ENCODE results near the gene SSUH2. TPM values are rescaled to one million over a fixed set of nuclear protein-coding genes. Genes with fewer than 3 reads are reported as not detected.
A peak's percentile ranks its signal among the peaks of the same experiment; 100 is the strongest.

SSUH2 gene
- polyA plus RNA-seq, 1 donor from 2014 or later = not detected

DNA sequence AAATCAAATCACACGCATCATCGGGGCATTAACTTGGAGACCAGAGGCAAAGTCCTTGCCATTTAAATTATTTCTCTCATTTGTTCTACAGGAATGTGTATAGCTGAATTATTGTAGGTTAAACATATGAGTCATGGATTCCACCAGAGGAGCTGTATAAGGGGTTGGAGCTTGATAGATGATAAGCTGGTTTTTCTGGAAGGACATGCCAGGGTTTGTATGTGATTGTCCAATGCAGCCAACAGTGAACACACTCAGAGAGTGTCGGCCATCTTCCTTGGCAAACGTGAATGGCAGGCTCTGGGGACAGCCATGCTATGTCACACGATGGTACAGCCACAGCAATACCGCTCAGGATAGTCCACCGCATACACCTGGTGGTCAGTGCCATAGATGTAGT, 25.1 kb downstream of the SSUH2 start:
- peaks cover 2% of the 10 kb centered on the region for H3K27me3 Mint-ChIP-seq
- no peaks in the 10 kb centered on the region for H3K36me3 Mint-ChIP-seq
- no peak overlapping the region for H3K4me3 Mint-ChIP-seq
- peaks cover 0 to 7% (median 0%) of the 10 kb centered on the region in 3 donors for H3K9me3 Mint-ChIP-seq
- H3K27ac Mint-ChIP-seq = no peak overlapping the region
- no peaks in the 10 kb centered on the region for H3K4me1 Mint-ChIP-seq

DNA sequence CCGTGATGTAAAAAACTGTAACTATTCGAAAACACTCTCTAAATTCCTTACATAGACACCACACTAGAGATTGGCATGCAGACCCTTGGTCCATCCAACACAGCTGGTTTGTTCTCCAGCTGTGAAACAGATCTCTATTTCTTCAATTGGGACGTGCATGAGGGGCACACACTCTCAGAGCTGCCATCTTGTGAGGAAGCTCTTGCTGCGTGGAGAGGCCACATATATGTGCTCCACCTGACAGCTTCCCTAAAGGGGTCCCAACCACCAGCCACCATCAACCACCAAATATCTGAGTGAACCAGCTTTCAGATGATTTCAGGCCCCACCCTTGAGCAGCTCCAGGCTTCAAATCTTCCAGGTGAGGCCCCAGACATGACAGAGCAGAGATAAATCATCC, 25.6 kb downstream of the SSUH2 start:
- no peaks in the 10 kb centered on the region for H3K4me1 Mint-ChIP-seq
- H3K27me3 Mint-ChIP-seq = peaks cover 2% of the 10 kb centered on the region
- H3K9me3 Mint-ChIP-seq = peaks cover 0 to 7% (median 0%) of the 10 kb centered on the region in 3 donors

DNA sequence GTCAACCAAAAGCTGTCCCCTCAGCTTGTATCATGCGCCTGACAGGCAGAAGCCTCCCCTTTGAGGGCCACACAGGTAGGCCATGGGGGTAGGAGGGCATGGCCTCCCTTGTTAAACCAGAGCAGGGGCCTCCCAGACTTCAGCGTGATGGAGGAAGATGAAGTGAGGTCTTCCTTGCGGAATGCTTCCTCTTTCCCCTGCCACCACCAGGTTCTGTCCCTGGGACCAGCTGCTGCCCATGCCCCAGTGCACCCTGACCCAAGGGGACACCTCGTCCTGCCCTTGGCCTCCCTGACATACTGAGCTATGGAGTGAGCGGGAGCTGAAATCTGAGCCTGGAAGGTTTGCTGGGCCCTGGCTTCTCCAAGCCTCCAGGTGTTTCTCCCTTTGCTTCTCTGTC, 26.7 kb downstream of the SSUH2 start:
- no peaks in the 10 kb centered on the region for H3K4me1 Mint-ChIP-seq
- H3K9me3 Mint-ChIP-seq = peaks cover 0 to 7% (median 0%) of the 10 kb centered on the region in 3 donors
- H3K36me3 Mint-ChIP-seq = no peaks in the 10 kb centered on the region
- no peak overlapping the region for H3K4me3 Mint-ChIP-seq
- peak overlapping the region in 1 of 3 donors; percentile 84 for H3K27ac Mint-ChIP-seq
- no peaks in the 10 kb centered on the region for H3K27me3 Mint-ChIP-seq

More for the DNA sequence above, 25.6 kb downstream of the SSUH2 start:
- no peak overlapping the region for H3K4me3 Mint-ChIP-seq
- no peaks in the 10 kb centered on the region for H3K36me3 Mint-ChIP-seq
- no peak overlapping the region for H3K27ac Mint-ChIP-seq

DNA sequence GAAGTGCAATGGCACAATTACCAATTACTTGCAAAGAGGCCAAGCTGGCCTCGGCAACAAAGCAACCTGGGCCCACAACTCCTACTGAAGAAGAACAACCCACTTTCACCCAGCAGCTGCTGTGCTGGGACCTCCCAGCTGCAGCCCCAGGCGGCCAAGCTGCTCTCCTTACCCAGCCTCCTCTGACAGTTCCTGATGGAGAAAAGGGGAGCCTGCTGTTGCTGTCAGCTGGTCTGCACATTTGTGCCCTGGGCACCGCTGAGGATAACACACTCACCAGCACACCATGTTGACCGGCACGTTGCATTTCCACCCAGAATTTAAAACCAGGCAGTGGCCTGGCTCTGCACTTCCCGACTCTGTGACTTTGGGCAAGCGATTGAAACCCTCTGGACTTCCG, 33.6 kb downstream of the SSUH2 start:
- Mint-ChIP-seq H3K27ac (no peak overlapping the region), H3K9me3 (peaks cover 0 to 4% (median 0%) of the 10 kb centered on the region in 3 donors), H3K27me3 (peaks cover 13% of the 10 kb centered on the region), H3K4me3 (no peak overlapping the region), H3K36me3 (peaks cover 1% of the 10 kb centered on the region), H3K4me1 (peaks cover 0 to 2% (median 0%) of the 10 kb centered on the region in 3 donors)

DNA sequence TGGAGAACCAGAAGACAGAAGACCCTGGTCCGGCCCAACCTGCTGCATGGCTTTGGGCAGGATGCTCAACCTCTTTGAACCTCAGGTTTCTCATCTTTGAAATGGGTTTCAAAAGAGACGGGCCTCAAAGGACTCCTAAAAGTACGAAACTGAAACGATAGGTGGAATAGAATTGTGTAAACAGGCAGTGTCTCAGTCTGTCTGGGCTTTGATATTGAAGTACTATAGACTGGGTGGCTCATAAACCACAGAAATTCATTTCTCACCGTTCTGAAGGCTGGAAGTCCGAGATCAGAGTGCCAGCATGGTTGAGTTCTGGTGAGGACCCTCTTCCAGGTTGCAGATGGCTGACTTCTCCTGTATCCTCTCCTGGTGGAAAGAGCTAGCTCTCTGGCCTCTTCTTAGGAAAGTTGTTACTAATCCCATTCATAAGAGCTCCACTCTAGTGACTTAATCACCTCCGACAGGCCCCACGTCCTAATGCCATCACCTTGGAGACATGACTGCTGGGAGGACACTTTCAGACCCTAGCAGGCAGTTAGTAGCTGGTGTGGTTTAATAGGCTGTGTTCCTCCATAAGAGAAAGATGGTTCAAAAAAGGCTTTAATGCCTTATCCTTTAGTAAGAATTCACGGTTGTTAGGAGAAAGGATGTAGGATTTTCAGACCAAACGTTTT, 35.7 kb downstream of the SSUH2 start:
- H3K27me3 Mint-ChIP-seq = peaks cover 13% of the 10 kb centered on the region
- peaks cover 0 to 2% (median 0%) of the 10 kb centered on the region in 3 donors for H3K4me1 Mint-ChIP-seq
- peaks cover 1% of the 10 kb centered on the region for H3K36me3 Mint-ChIP-seq
- peaks cover 0 to 4% (median 0%) of the 10 kb centered on the region in 3 donors for H3K9me3 Mint-ChIP-seq
- H3K27ac Mint-ChIP-seq = no peak overlapping the region
- no peak overlapping the region for H3K4me3 Mint-ChIP-seq

DNA sequence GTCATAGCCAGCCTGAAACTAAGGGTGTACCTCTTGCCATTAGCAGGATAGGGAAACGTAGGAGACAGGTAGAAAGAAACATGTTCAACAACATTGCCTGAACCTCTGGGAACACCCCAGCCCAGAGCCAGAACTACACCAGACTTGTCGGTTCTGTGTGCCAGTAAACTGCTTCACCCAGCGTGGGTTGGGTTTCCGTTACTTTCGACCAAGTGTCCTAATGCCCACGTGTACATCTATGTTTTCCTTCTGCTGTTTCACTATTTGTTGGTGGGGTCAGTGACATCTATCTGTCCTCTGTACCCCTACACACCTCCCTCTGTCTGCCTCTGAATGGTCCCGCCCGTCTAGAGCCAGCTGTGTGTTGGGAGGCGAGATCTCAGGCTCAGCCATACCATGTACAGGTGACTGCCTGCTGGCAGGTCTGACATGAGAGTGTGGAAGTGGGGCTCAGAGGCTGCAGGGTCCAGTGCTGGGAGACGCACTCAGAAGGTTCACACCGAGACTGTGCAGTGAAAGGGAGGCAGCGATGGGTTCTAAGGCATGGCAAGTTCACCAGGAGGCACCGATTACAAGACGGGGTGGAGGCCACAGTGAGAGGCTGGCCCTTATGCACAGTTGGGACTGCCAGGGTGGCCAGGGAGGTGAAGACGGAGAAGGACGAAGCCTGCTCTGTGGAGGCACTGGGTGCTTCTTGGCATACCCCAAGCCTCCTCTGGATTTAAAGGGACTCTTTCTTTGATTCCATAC, 36.4 kb downstream of the SSUH2 start:
- Mint-ChIP-seq H3K27me3 (peaks cover 13% of the 10 kb centered on the region), H3K36me3 (peaks cover 1% of the 10 kb centered on the region), H3K27ac (peak overlapping the region in 1 of 3 donors; percentile 60), H3K4me1 (peaks cover 0 to 2% (median 0%) of the 10 kb centered on the region in 3 donors), H3K4me3 (no peak overlapping the region), H3K9me3 (peaks cover 0 to 4% (median 0%) of the 10 kb centered on the region in 3 donors)

DNA sequence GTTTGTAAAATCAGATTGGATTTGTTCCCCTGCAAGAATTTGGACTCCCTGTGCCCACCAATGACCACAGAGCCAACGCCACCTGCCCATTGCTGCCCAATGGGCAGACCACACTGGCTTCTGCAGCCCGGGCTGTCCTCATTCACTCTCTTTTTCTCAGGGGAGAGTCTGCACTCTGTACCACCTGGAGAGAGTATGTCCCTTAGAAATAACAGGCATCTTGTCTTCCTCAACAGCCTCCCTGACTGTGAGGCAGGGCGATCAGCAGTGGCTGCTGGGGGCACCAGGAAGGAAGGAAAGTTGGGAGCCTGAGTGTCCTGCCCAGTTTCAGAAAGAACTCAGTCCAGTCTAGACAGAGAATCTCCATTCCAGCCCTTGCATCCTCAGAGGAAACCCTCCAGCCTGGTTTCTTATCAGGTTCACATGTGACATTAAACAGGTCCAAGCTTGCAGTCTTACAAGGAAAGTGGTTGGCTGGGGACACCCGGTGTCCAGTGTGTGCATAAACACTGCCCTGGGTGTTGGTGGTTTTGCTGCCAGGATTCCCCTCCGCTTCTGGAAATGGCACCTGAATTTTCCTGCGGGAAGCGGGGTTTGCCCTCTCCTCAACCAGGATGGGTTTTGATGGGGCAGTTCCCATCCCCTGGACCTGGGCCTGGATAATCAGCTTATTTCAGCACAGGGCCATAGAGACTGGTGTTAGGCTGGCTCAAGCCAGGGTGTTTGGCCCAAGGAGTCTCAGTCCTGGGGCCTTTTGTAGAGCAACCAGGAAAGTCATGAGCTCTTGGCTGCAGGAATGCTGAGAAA, 37.2 kb downstream of the SSUH2 start:
- Mint-ChIP-seq H3K27me3 (peaks cover 13% of the 10 kb centered on the region), H3K36me3 (peaks cover 1% of the 10 kb centered on the region), H3K4me3 (no peak overlapping the region), H3K9me3 (peaks cover 0 to 4% (median 0%) of the 10 kb centered on the region in 3 donors), H3K4me1 (peaks cover 0 to 2% (median 0%) of the 10 kb centered on the region in 3 donors), H3K27ac (no peak overlapping the region)

DNA sequence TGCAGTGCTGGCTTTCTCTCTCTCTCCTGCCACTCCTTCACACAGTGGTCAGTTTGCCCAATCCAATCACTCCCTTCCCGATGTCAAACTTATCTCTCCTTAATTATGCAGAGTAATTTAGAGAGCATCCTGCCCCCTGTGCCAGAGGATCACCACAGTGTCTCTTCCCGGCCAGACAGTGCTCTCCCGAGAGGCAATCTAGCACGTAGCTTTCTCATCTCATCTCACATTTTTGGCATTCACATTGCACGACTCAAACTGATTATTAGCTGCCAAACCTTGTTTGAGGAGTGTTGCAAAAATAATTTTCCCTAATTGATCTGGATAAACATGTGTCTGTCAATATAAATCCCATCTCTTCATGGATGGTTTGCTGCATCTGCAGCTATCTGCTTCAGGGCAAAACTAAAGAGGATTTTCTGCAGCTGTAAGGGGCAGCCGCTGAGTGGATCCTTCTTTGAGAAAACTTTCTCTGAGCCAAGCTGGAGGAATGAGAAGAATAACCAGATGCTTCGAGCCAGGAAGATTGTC, 37.8 kb downstream of the SSUH2 start:
- H3K4me1 Mint-ChIP-seq = peaks cover 0 to 2% (median 0%) of the 10 kb centered on the region in 3 donors

DNA sequence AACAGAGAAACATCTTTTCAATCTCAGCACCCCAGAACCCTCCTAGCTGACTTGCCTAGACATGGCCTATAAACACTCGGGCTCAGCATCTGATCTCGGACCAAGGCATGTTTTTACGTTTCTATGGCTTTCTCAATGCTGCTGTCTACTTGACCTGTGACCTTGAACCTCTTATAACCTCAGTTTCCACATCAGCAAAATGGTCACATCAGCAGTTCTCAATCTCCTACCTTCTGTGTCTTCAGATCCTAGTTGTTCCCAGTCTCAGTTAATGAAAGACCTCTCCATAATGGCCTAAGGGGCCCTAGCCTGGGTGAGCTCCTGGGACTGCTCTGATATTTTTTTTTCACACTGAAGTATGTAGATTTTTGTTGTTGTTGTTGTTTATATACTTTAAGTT, 39.6 kb downstream of the SSUH2 start:
- Mint-ChIP-seq H3K4me1 (peaks cover 0 to 2% (median 0%) of the 10 kb centered on the region in 3 donors), H3K27ac (no peak overlapping the region), H3K36me3 (peaks cover 1% of the 10 kb centered on the region), H3K4me3 (no peak overlapping the region), H3K27me3 (peaks cover 11% of the 10 kb centered on the region), H3K9me3 (peaks cover 0 to 1% (median 0%) of the 10 kb centered on the region in 3 donors)

More for the DNA sequence above, 37.8 kb downstream of the SSUH2 start:
- Mint-ChIP-seq H3K27me3 (peaks cover 13% of the 10 kb centered on the region), H3K9me3 (peaks cover 0 to 4% (median 0%) of the 10 kb centered on the region in 3 donors), H3K4me3 (no peak overlapping the region), H3K36me3 (peaks cover 1% of the 10 kb centered on the region), H3K27ac (no peak overlapping the region)

DNA sequence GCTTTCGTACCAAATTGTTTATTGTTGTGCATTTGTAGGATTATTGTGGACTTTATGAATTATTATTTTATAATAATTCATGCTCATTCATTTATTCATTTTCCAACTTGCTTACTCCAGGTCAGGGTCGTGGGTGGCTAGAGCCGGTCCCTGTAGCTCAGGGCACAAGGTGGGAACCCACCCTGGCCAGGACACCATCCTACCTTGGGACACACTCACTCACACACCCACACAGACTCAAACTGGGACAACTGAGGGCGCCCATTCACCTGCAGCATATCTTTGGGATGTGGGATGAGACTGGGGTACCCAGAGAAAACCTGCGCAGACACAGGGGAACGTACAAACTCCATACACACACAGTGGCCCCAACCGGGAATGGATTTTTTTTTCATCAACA, 40.6 kb downstream of the SSUH2 start:
- Mint-ChIP-seq H3K27me3 (peaks cover 10% of the 10 kb centered on the region), H3K4me3 (no peak overlapping the region), H3K9me3 (no peaks in the 10 kb centered on the region), H3K27ac (no peak overlapping the region), H3K4me1 (peaks cover 0 to 2% (median 0%) of the 10 kb centered on the region in 3 donors), H3K36me3 (peaks cover 1% of the 10 kb centered on the region)

DNA sequence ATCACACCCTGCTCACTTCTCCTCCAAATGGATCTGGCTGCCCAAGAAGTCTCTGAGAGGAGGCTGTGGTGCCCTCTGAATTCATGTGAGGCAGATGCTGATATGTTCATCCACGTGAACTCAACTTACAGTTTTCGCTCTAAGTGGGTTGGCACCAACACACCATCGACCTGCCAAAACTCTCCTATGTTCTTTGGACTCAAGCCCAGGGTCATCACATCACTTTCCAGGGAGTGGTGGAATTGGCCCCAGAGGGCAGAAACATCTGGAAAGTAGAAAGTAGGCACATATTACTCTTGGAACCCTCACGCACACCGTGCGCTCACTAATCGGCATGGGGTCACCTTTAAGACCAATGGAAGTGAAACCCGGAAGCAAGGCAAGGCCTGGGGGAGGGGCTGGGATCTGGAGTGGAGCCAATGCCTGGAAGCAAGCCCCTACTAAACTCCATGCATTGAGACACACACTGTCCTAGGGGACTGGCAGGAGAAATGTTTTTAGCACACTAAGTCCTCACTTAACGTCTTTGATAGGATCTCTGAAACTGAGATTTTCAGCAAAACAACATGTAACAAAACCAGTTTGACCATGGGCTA, 41.4 kb downstream of the SSUH2 start:
- Mint-ChIP-seq H3K36me3 (no peaks in the 10 kb centered on the region), H3K9me3 (no peaks in the 10 kb centered on the region), H3K4me3 (no peak overlapping the region), H3K27ac (no peak overlapping the region), H3K4me1 (peaks cover 0 to 1% (median 0%) of the 10 kb centered on the region in 3 donors), H3K27me3 (peaks cover 5% of the 10 kb centered on the region)

DNA sequence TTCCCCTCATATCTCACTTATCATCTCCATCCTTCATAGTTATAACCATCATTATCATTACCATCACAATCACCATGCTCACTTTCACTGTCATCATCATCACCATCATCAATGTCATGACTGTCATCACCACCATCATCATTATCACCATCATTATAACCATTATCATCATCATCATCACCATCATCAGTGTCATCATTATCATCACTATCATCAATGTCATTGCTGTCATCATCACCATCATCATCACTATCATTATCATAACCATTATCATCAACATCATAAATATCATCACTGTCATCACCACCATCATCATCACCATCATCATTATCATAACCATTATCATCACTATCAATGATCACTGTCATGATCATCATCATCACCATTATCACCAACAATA, 44.1 kb downstream of the SSUH2 start:
- Mint-ChIP-seq H3K36me3 (no peaks in the 10 kb centered on the region), H3K27me3 (no peaks in the 10 kb centered on the region), H3K9me3 (no peaks in the 10 kb centered on the region), H3K4me1 (no peaks in the 10 kb centered on the region), H3K27ac (no peak overlapping the region), H3K4me3 (no peak overlapping the region)

DNA sequence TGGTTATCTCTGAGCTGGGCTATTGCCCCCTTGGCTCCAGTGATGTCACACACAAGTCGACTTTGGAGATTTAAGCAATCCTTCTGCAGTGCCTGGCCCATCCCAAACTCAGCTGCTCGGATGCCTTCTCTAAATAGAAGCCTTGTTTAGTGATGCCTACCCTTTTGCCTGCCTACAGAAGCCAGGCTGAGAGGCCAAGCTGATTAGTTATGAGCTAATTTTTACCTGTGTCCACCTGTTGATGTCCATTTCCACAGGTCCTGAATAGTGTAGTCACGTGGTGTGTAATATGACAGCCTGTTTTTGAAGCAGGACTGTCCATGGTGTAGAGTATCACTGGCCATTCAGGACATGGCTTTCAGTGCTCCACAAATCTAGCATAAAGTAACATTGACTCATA, 45.5 kb downstream of the SSUH2 start:
- H3K9me3 Mint-ChIP-seq = peaks cover 0 to 5% (median 0%) of the 10 kb centered on the region in 3 donors
- H3K4me3 Mint-ChIP-seq = no peak overlapping the region
- H3K4me1 Mint-ChIP-seq = no peaks in the 10 kb centered on the region
- peaks cover 1% of the 10 kb centered on the region for H3K27me3 Mint-ChIP-seq
- no peaks in the 10 kb centered on the region for H3K36me3 Mint-ChIP-seq
- H3K27ac Mint-ChIP-seq = no peak overlapping the region

DNA sequence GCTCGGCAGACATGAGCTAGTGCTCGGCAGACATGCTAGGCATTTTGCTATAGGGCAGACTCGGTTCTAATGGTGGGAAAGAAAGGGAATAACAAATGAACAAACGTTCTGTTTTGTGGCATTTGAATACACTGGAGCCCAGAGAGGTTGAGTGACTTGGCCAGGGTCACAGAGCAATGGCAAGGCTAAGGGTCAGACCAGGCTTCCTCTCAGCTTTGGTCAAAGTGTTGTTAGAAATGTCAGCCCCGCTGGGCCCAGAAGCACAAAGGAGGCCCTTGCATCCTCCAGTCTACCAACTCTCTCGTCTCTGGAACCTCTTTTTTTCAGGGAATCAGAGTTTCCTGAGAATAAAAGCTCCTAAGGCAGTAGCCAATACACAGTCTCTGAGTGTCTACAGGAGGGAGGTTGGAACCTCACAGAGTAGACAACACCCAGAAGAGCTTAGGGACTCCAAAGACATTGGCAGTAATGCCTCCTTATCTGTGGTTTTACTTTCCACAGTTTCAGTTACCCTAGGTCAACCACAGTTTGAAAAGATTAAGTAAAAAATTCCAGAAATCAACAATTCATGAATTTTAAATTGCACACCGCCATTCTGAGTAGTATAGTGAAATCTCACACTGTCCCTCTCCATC, 47.3 kb downstream of the SSUH2 start:
- Mint-ChIP-seq H3K4me3 (no peak overlapping the region), H3K27me3 (peaks cover 1% of the 10 kb centered on the region), H3K27ac (no peak overlapping the region), H3K4me1 (no peaks in the 10 kb centered on the region), H3K9me3 (peaks cover 0 to 5% (median 0%) of the 10 kb centered on the region in 3 donors), H3K36me3 (no peaks in the 10 kb centered on the region)

Measured in IgD-negative memory B cell (primary cell).